GM19099 (cell line): ENCODE measurements around the gene RTL5.

Source experiments
- POLR2A ChIP-seq: IDR thresholded peaks from 3 replicates; pipeline ENCODE4 v1.6.1; 2011; ENCODE audit warnings: low read depth; ENCODE audit not compliant: insufficient read length; ENCODE audit errors: extremely low read depth

RTL5 gene

DNA sequence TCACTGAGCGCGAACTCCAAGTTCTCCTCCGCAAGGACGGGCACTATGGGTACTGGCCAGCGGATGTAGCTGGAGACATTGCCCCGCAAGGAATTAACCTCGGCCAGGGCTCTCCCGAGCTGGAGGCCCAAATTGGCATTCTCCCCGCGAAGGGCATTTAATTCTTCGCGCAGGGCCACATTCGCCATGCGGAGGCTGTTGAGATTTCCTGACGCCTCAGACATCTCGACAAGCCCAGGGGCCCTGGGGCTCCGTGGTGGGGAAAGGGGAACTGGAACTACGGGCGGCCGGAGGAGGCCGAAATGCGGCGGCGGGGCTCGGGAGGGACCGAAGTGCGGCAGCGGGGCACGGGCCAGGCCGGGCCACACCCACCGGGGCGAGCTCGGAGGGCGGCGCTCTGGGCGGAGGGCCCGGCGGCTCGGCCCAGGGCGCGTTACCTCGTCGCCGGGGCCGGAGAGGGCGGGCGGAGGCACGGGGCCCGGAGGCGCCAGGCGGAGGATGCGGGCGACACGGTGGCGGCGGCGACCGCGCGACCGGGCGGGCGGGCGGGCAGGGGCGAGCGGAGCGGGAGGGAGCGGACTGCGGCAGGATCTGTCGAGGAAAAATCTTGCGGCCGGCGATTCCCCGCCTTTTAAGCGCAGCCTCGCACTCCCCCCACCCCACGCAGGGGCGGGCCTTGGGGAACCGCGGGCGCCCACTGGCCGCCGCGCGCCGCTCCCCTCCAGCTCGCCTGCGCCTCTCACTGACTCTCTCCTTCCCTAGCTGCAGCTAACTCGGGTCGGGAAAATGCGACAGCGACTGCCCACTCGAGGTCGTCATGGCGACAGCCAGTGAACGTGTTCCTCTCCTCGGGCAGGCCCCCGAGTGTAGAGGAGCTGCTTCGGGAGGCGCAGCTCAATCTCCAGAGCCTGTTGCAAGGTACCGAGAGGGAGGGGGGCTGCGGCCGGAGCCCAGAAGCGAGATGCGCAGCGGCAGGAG, at the start of gene RTL5:
RTL5 (minus strand) TSS at position 599 of the 978 bp plus-strand sequence.
- TF ChIP-seq POLR2A: no peak

DNA sequence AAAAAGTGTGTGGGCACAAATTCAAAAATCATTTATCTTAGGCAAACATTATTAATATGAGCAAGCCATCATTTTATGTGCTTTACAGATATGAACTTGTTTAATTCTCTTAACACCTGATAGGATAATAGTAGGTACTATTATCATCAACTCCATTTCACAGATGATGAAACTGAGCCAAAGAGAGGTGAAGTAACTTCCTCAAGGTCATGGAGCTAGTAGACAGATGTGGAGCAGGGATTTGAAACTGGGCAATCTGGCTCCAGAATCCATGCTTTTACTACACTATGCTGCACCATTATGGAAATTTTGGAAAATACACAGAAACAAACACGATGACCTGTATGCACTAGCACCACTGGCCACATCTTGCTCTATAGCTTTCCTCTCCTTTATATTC, 48.8 kb upstream of the RTL5 start:
- no peak for TF ChIP-seq POLR2A

DNA sequence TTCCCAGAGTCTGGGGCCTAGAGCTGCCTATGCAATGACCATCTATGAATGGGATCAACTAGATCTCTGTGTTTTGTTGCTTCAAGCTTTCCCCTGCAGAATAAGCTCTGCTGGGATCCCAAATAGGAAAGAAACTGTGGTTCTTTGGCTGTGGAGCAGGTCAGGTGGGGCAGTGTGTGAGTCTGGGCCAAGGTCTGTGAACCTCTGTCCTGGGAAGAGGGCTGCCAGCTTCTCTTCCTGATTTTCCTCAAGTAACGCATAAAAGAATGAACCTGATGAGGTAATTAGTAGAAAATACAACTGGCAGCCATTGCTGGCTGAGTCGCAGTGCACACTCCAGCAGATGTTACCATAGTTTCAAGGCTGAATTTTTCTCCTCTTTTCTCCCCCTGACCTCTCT, 45.3 kb upstream of the RTL5 start:
- no peak for TF ChIP-seq POLR2A

DNA sequence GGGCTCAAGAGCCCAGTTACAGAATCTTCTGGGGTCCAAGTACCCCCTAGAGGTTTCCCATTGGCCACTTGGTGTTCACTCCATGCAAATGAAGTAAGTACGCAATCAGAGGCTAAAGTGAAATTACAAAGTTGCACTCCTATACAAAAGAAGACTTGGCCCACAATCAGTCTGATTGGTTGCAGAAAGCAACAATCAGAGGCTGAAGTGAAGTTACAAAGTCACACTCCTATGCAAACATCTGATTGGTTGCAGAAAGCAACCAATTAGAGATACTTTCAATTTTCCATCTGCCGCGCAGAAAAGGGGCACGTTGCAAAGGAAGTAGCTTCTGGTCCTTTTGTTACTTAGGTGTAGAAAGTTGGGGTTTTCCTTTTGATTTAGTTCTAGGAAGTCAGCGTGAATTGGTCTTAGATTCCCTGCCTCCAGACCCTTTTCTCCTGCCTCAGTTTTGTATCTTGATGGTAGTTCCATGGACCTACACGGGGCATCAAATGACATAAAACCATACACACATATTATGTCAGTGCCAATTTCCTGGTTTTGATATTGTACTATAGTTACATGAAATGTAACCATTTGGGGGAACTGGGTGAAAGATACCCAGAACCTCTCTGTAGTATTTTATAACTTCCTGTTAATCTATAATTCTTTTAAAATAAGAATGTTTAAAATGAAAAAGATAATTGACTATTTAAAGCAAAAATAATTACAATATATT, 37.5 kb upstream of the RTL5 start:
- no peak for TF ChIP-seq POLR2A

DNA sequence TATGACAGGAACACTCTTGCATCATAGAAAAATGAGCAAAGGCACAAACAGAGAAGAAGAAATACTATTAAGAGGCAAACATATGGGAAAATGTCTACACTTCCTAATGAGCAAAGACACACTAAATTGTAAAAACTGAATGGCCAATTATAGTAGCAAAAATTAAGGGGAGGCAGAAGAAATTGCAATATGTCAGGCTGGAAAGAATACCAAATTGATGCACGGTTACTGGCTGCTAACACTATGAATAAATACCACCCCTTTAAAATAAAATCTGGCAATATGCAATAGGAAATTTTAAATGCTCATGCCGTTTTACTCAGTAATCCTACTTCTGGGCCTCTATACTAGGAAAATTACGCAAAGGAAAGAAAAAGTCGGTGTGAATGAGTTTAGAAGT, 33.8 kb upstream of the RTL5 start:
- TF ChIP-seq POLR2A: no peak

DNA sequence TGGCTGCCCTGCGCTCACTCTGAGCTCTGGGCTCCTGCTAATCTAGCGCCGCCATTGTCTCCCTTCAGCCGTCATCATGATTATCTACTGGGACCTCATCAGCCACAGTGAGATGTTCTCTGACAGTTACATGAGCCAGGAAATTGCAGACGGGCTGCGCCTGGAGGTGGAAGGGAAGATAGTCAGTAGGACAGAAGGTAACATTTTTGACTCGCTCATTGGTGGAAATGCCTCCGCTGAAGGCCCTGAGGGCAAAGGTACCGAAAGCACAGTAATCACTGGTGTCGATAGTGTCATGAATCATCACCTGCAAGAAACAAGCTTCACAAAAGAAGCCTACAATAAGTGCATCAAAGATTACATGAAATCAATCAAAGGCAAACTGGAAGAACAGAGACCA, 28.1 kb upstream of the RTL5 start:
- TF ChIP-seq POLR2A: no peak

DNA sequence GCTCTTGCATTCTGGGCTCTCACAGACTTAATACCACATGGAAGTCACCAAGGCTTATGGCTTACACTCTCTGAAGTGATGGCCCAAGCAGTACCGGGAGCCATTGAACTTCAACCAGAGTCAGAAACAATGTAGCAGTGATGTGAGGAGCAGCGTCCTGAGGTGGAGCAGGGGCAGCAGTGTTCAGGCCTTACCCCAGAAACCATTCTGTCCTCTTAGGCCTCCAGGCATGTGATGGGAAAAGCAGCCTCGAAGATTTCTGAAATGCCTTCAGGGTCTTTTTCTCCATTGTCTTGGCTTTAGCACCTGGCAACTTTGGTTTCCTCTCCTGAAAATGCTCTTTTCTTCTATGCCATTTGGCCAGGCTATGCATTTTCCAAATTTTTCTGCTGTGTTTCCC, 27.1 kb upstream of the RTL5 start:
- TF ChIP-seq POLR2A: no peak

DNA sequence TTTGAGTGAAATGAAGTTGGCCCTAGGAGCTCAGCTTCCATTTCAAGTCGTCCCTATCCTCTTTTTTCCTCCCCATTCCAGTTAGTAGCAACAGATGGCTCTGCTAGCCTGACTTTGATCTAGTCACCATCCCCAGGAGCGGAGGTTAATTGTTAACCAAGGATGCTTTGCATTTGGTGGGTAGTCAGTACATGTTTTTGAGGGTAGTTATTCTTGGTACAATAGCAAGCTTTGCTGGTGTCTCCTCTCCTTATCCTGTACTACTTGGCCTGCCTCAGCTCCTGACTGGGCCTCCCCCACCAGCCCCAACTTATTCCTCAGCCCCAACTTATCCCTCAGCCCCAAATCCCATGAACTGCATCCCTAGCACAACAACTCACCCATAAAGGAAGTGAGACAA, 14.8 kb upstream of the RTL5 start:
- no peak for TF ChIP-seq POLR2A

DNA sequence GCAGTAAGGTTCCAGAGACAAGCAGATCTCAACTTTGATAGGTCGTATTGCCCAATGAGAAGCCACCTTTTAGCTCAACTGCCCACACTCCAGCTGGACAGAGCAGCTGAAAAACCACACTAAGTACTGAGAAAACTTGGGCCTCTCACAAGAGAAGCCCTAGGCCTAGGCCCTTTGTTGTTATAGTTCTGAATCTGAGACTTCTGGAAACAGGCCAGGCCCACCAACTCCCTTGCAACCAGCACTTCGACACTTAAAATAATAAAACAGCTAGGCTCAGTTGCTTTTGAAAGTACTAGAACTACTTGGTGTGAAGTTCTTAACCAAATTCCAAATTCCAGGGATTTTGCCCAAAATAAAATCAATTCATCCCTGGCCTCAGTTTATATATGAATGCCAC, 13.5 kb upstream of the RTL5 start:
- TF ChIP-seq POLR2A: no peak

DNA sequence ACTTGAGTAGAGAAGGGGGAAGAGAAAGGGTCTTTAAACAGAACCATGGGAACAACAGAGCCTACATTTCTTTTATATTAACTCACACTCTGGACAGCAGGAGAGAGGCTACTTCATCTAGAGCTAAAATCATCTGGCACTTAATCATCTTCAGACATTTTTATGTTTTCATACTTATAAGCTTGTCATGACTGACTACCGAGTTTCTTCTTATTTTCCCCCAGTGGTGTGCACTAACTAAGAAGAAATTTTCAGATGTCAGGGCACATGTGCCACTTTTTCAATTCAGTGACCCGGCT, 11.8 kb upstream of the RTL5 start:
- TF ChIP-seq POLR2A: no peak

DNA sequence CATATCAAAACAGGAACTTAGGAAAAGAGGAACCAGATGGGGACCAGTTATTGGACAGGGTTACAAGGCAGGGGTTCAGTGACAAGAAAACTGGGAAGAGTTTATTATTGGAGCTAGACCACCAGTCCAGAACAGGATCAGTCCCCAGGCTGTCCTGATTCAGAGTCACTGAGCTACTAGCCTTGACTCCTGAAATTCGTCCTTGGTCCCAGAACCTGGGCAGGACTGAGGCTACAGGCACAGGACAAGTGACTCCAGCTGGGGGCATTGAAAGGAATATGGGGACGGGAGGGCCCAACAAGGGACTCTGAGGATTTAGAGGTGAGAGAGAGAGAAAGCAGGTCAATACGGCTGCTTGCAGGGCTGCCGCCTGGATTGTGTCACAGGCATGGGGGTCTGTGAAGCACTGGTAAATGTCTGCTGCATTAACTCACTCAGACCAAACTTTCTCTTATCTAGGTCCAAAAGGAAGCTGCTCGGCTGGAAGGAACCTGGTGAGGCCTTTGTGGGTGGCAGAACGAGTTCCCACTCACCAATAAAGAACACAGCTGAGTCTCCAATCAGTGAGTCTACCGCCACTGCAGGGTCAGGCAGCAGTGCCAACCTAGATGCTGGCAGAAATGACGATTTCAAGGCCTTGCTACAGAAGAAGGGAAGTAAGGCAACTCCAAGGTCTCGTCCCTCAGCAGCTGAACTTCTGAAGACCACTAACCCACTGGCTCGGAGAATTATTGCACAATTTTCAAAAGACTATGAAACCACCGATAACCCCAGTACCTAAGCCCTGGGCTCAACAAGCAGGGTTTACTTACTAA, 11.3 kb upstream of the RTL5 start:
- TF ChIP-seq POLR2A: no peak

DNA sequence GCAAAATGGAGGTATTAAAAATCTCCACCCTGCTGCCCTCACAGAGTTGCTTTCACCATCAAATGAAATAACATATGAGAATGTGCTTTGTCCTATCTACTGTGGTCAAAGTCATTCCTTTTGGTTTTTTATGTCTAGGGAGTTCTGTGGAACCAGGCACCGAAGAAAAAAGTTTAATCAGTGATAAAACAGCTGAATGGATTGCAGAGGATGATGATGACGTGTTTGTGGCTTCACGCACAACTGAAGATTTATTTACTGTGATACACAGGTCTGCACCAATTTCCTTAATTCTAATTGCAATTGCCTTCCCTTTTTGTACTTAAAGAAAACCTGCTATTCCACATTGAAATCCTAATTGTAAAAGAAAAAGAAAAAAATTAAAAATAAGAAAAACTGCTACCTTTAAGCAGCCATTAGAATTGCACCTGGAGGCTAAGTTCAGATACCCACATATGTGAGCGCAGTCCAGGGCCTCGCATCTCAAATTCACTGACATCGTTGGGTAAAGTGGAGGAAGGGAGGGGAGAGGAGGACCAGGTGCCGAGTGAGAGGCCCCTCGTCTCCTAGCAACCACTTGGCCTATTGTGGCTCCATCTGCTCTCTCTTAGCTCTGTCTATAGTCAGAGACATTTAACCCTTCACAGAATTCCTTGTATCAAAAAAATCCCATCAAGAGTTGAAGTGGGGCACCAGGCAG, 10.5 kb upstream of the RTL5 start:
- TF ChIP-seq POLR2A: no peak

DNA sequence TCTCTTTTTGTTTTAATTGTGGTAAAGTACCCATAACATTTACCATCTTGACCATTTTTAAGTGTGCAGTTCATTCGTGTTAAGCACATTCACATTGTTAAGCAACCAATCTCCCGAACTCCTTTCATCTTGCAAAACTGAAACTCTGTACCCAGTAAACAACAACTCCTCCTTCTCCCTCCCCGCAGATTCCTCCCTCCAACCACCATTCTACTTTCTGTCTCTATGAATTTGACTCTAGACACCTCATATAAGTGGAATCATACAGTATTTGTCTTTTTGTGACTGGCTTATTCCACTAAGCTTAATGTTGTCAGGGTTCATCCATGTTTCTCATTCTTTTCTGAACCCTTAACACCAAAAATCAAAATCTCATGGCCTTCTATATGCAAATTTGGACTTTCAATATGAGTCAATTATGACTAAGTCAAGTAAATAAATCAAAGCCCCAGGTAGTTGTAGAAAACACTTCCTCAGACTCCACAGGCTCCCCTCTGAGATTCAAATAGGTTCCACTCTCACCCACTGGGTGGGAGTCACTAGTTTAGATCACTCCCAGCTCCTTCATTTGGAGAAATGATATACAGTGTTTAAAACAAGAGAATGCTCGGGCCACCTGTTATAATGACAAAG, 9.8 kb upstream of the RTL5 start:
- TF ChIP-seq POLR2A: no peak

DNA sequence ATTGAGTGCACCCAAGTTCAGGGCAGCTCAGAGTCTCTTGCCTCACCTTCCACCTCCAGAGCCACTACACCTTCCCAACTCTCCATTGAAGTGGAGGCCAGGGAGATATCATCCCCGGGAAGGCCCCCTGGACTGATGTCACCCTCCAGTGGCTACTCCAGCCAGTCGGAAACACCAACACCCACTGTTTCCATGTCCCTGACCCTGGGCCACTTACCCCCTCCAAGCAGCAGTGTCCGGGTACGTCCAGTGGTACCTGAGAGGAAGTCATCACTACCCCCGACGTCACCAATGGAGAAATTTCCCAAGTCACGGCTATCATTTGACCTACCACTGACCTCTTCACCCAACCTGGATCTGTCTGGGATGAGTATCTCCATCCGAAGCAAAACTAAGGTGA, 7.8 kb upstream of the RTL5 start:
- TF ChIP-seq POLR2A: no peak
